CD4-positive, alpha-beta memory T cell (primary cell): ENCODE results near the gene PTPN14. TPM values are rescaled to one million over a fixed set of nuclear protein-coding genes. Genes with fewer than 3 reads are reported as not detected.
"Not testable (repeated sequence)": the region's sequence is repeated elsewhere in the genome, so short reads cannot be mapped to it uniquely, and the experiment has no call there.

Source experiments
- CTCF ChIA-PET: fragments of 350-600 bp; sonication (Branson Sonifier 250); formaldehyde crosslinking; loops from one replicate; lab custom pipeline; 2021; ENCODE audit warnings: inconsistent platforms; ENCODE audit not compliant: partially characterized antibody; lab: Charles Lee
- POLR2A ChIA-PET: fragments of 350-600 bp; sonication (Branson Sonifier 250); formaldehyde crosslinking; loops from one replicate; lab custom pipeline; 2021; ENCODE audit not compliant: partially characterized antibody; lab: Charles Lee
- DNase-seq, 5 donors: peaks; one replicate each; pipeline versions ENCODE4 v3.0.0 to v3.0.0-alpha.2; 2020 to 2022; ENCODE audit warnings: mixed read lengths in 1 of 5
- H3K27ac ChIP-seq: one replicate; pipeline ENCODE4 v1.7.0; 2013; ENCODE audit warnings: low read depth, low read length
- H3K27me3 ChIP-seq: 2 replicates; pipeline ENCODE4 v1.7.0; 2013; ENCODE audit warnings: mild to moderate bottlenecking, low read length, moderate library complexity; ENCODE audit not compliant: insufficient read depth
- H3K36me3 ChIP-seq: 2 replicates; pipeline ENCODE4 v1.7.0; 2013; ENCODE audit warnings: mild to moderate bottlenecking, low read length, moderate library complexity; ENCODE audit not compliant: insufficient read depth
- H3K4me1 ChIP-seq: 2 replicates; pipeline ENCODE4 v1.7.0; 2013; ENCODE audit warnings: mild to moderate bottlenecking, low read length, moderate library complexity; ENCODE audit not compliant: insufficient read depth
- H3K4me3 ChIP-seq, 2 donors: one replicate each; pipeline ENCODE4 v1.7.0; 2013; ENCODE audit warnings: low read length in 2 of 2, mild to moderate bottlenecking in 1 of 2
- H3K9me3 ChIP-seq, 2 donors: one replicate each; pipeline ENCODE4 v1.7.0; 2013; ENCODE audit warnings: low read length in 2 of 2, control low read depth in 1 of 2; ENCODE audit not compliant: control insufficient read depth in 1 of 2
- H3K27ac Mint-ChIP-seq, 7 donors: one replicate each; pipeline ENCODE4 v1.8.0; 2020 to 2021; ENCODE audit warnings: mixed read lengths in 7 of 7, mild to moderate bottlenecking in 6 of 7, inconsistent platforms in 3 of 7, moderate library complexity in 3 of 7
- H3K27me3 Mint-ChIP-seq, 2 donors: one replicate each; pipeline ENCODE4 v1.8.0; 2020 to 2021; ENCODE audit warnings: mixed read lengths in 2 of 2
- H3K36me3 Mint-ChIP-seq, 2 donors: one replicate each; pipeline ENCODE4 v1.8.0; 2020 to 2021; ENCODE audit warnings: mixed read lengths in 2 of 2, inconsistent platforms in 1 of 2, mild to moderate bottlenecking in 1 of 2
- H3K4me1 Mint-ChIP-seq, 4 donors: one replicate each; pipeline ENCODE4 v1.8.0; 2020 to 2021; ENCODE audit warnings: mixed read lengths in 4 of 4, mild to moderate bottlenecking in 1 of 4
- H3K4me3 Mint-ChIP-seq, 8 donors: one replicate each; pipeline ENCODE4 v1.8.0; 2020 to 2021; ENCODE audit warnings: mixed read lengths in 8 of 8, mild to moderate bottlenecking in 7 of 8, moderate library complexity in 6 of 8, inconsistent platforms in 3 of 8
- H3K9me3 Mint-ChIP-seq, 8 donors: one replicate each; pipeline ENCODE4 v1.8.0; 2020 to 2021; ENCODE audit warnings: mixed read lengths in 8 of 8, mild to moderate bottlenecking in 5 of 8, inconsistent platforms in 3 of 8, moderate library complexity in 1 of 8
- intact Hi-C: fragments of 100-400 bp; cut with micrococcal nuclease; formaldehyde crosslinking; loops from one replicate; pipeline ENCODE4 v1.15.1; 2023
- polyA plus RNA-seq, 2 donors: library from polyadenylated mRNA; unstranded; fragments of 300-500 nt; fragmentation: Illumina TruSeq; gene quantifications; one replicate each; pipeline ENCODE4 v1.2.3, GENCODE V29; 2021
- total RNA-seq, 2 experiments: library from RNA; stranded (reverse); gene quantifications; one replicate each; pipeline ENCODE4 v1.2.3, GENCODE V29; 2021

Gene PTPN14
- total and polyA plus RNA-seq, 4 experiments from 2014 or later = 0.03 to 0.28 (median 0.20) TPM; not detected in 1

GRCh38 chr1:214514819-214515383 is 36.5 kb downstream of the PTPN14 start:
- intact Hi-C loops = no loop called here
- DNase-seq = no peak
- Mint-ChIP-seq H3K27ac (peak overlapping the region in 1 of 7 donors; percentile 13), H3K27me3 (peaks cover 4 to 5% of the 10 kb centered on the region in 2 donors), H3K36me3 (no peaks in the 10 kb centered on the region), H3K4me1 (peaks cover 0 to 8% (median 4%) of the 10 kb centered on the region in 4 donors), H3K4me3 (no peak overlapping the region), H3K9me3 (peaks cover 0 to 3% (median 0%) of the 10 kb centered on the region in 8 donors)
- H3K9me3 ChIP-seq = no peaks in the 10 kb centered on the region
- no peaks in the 10 kb centered on the region for H3K36me3 ChIP-seq
- peaks cover 6% of the 10 kb centered on the region for H3K4me1 ChIP-seq
- H3K27me3 ChIP-seq = no peaks in the 10 kb centered on the region
- ChIA-PET POLR2A (no interaction called here), CTCF (no interaction called here)
- H3K4me3 ChIP-seq = no peak overlapping the region
- H3K27ac ChIP-seq = no peak overlapping the region

DNA sequence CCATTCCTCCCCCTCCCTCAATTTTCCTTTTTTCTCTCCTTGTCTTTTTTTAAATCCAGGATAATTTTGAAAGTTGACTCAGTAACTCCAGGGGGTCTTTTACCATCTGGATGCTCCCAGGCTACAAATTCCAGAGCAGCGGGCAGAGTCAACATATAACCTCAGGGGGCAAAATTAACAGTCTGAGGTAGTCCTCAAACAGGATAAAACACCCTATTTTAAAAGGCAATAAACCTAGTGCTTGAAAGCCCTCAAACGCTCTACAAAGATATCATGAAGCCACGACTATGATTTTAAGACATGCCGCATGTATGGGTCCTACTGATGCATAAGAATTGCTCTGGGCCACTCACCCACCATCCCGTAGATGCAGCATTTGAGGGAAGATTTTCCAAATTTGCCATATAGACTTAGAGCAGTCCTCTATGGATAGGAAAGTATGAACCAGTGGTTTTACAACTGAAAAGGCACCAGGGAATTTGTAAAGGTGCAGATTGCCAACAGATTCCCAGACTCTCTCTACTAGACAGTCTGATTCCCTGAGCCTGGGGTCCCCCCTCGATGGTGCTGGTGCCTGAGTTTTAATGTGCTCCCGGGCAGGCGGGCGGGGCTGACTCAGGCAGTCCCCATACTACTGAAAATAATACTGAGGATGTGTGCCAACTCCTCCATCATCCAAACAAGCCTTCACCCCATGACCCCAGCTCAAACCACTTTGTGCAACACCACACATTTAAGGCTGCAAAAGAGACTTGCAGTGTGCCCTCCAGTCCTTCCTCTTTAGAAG is 37.2 kb downstream of the PTPN14 start:
- Mint-ChIP-seq H3K4me3 (no peak overlapping the region), H3K4me1 (peaks cover 0 to 8% (median 4%) of the 10 kb centered on the region in 4 donors), H3K27ac (no peak overlapping the region), H3K27me3 (peaks cover 6% of the 10 kb centered on the region in 2 donors), H3K36me3 (no peaks in the 10 kb centered on the region), H3K9me3 (peaks cover 0 to 3% (median 0%) of the 10 kb centered on the region in 8 donors)
- Histone ChIP-seq H3K27ac (no peak overlapping the region), H3K36me3 (no peaks in the 10 kb centered on the region), H3K4me3 (no peak overlapping the region), H3K27me3 (no peaks in the 10 kb centered on the region), H3K9me3 (no peaks in the 10 kb centered on the region), H3K4me1 (peaks cover 6% of the 10 kb centered on the region)
- ChIA-PET CTCF (no interaction called here), POLR2A (no interaction called here)
- DNase-seq = no peak
- intact Hi-C loops = no loop called here

DNA sequence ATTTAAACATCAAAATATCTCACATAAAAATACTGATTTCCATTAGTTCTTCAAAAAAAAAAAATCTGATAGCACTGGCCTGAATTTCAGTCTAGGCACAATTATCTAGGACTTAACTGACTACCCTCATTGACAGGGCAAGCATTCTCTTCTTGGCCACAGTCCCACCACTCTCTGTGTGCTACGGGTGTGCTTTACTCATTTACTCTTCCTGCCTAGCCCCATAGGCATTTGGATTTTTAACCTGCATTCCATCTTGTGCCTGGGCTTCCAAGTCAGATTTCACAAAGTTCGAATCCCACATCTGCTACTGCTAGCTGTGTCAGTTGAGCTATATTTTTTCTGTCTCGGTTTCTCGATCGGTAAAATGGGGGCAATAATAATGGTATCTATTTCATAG is 38.0 kb downstream of the PTPN14 start:
- intact Hi-C loops = no loop called here
- peaks cover 6% of the 10 kb centered on the region in 2 donors for H3K27me3 Mint-ChIP-seq
- no peak overlapping the region for H3K4me3 Mint-ChIP-seq
- H3K4me1 ChIP-seq = peaks cover 6% of the 10 kb centered on the region
- no peaks in the 10 kb centered on the region for H3K27me3 ChIP-seq
- CTCF ChIA-PET = no interaction called here
- no peak overlapping the region for H3K27ac ChIP-seq
- H3K9me3 ChIP-seq = no peaks in the 10 kb centered on the region
- POLR2A ChIA-PET = no interaction called here
- DNase-seq = no peak
- peaks cover 0 to 8% (median 4%) of the 10 kb centered on the region in 4 donors for H3K4me1 Mint-ChIP-seq
- H3K27ac Mint-ChIP-seq = no peak overlapping the region
- H3K36me3 Mint-ChIP-seq = no peaks in the 10 kb centered on the region
- no peak overlapping the region for H3K4me3 ChIP-seq
- peaks cover 0 to 3% (median 0%) of the 10 kb centered on the region in 8 donors for H3K9me3 Mint-ChIP-seq
- H3K36me3 ChIP-seq = no peaks in the 10 kb centered on the region

GRCh38 chr1:214511639-214511998 is 39.8 kb downstream of the PTPN14 start:
- POLR2A ChIA-PET = no interaction called here
- Histone ChIP-seq H3K27ac (no peak overlapping the region), H3K9me3 (no peaks in the 10 kb centered on the region), H3K36me3 (no peaks in the 10 kb centered on the region), H3K4me3 (no peak overlapping the region), H3K27me3 (no peaks in the 10 kb centered on the region), H3K4me1 (peaks cover 6% of the 10 kb centered on the region)
- H3K9me3 Mint-ChIP-seq = peaks cover 0 to 3% (median 0%) of the 10 kb centered on the region in 8 donors
- CTCF ChIA-PET = no interaction called here
- H3K4me3 Mint-ChIP-seq = no peak overlapping the region
- intact Hi-C loops = no loop called here
- no peak for DNase-seq
- H3K27ac Mint-ChIP-seq = no peak overlapping the region
- H3K36me3 Mint-ChIP-seq = no peaks in the 10 kb centered on the region
- peaks cover under 1 to 8% (median 4%) of the 10 kb centered on the region in 4 donors for H3K4me1 Mint-ChIP-seq
- peaks cover 4 to 10% of the 10 kb centered on the region in 2 donors for H3K27me3 Mint-ChIP-seq

- no peaks in the 10 kb centered on the region for H3K27me3 ChIP-seq
- no peak overlapping the region for H3K27ac Mint-ChIP-seq
- intact Hi-C loops = no loop called here
- H3K36me3 Mint-ChIP-seq = no peaks in the 10 kb centered on the region
- H3K27me3 Mint-ChIP-seq = peaks cover 4 to 12% of the 10 kb centered on the region in 2 donors
- no peak overlapping the region for H3K4me3 Mint-ChIP-seq
- H3K4me1 Mint-ChIP-seq = peaks cover 0 to 5% (median 4%) of the 10 kb centered on the region in 4 donors
- H3K9me3 Mint-ChIP-seq = peaks cover 0 to 3% (median 0%) of the 10 kb centered on the region in 8 donors
- no peaks in the 10 kb centered on the region for H3K9me3 ChIP-seq
- ChIA-PET POLR2A (no interaction called here), CTCF (no interaction called here)
- H3K27ac ChIP-seq = no peak overlapping the region
- H3K4me3 ChIP-seq = no peak overlapping the region
- H3K4me1 ChIP-seq = peaks cover 3% of the 10 kb centered on the region
- DNase-seq = no peak
- H3K36me3 ChIP-seq = no peaks in the 10 kb centered on the region
Observed at GRCh38 chr1:214510914-214511638, 40.3 kb downstream of the PTPN14 start.

DNA sequence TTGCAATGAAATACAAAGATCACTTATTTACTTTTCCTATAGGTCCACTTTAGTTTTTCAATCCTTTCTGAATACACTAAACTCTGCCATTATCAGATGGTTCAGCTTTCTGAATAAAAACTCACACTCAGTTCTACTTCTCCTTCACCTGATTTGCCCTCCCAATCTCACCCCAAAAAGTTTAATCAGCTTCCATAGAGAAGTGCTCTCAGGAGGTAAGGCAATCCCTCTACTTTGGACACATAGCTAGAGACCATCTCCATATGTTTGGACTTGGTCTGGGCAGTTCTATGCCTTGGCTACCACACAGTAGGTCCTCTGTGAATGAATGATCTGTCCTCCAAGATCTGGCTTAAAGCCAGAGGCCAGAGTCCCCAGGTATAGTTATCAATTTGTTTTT is 40.9 kb downstream of the PTPN14 start:
- Histone ChIP-seq H3K4me1 (no peaks in the 10 kb centered on the region), H3K9me3 (no peaks in the 10 kb centered on the region), H3K4me3 (no peak overlapping the region), H3K36me3 (no peaks in the 10 kb centered on the region), H3K27me3 (no peaks in the 10 kb centered on the region), H3K27ac (no peak overlapping the region)
- ChIA-PET POLR2A (no interaction called here), CTCF (no interaction called here)
- DNase-seq = no peak
- Mint-ChIP-seq H3K4me1 (peaks cover 0 to 5% (median 0%) of the 10 kb centered on the region in 4 donors), H3K4me3 (no peak overlapping the region), H3K27me3 (peaks cover 4 to 12% of the 10 kb centered on the region in 2 donors), H3K9me3 (peaks cover 0 to 3% (median 0%) of the 10 kb centered on the region in 8 donors), H3K27ac (no peak overlapping the region), H3K36me3 (no peaks in the 10 kb centered on the region)
- intact Hi-C loops = no loop called here

DNA sequence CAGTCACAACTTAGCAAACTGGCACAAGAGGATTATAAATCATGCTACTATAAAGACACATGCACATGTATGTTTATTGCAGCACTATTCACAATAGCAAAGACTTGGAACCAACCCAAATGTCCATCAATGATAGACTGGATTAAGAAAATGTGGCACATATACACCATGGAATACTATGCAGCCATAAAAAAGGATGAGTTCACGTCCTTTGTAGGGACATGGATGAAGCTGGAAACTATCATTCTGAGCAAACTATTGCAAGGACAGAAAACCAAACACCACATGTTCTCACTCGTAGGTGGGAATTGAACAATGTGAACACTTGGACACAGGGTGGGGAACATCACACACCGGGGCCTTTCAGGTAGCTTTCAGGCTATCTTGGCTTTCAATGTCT is 41.8 kb downstream of the PTPN14 start:
- H3K4me1 ChIP-seq, intact Hi-C loops, H3K9me3 Mint-ChIP-seq, DNase-seq, H3K4me3 ChIP-seq, H3K27ac Mint-ChIP-seq, H3K4me3 Mint-ChIP-seq, H3K27me3 ChIP-seq, POLR2A ChIA-PET, CTCF ChIA-PET, H3K9me3 ChIP-seq, H3K36me3 Mint-ChIP-seq, H3K27ac ChIP-seq, H3K36me3 ChIP-seq, H3K4me1 Mint-ChIP-seq: not testable (repeated sequence)
- H3K27me3 Mint-ChIP-seq = peaks cover 3 to 19% of the 10 kb centered on the region in 2 donors
